ENCODE results near the gene CINP.
"Not testable (repeated sequence)": the region's sequence is repeated elsewhere in the genome, so short reads cannot be mapped to it uniquely, and the experiment has no call there.

The CINP gene

DNA sequence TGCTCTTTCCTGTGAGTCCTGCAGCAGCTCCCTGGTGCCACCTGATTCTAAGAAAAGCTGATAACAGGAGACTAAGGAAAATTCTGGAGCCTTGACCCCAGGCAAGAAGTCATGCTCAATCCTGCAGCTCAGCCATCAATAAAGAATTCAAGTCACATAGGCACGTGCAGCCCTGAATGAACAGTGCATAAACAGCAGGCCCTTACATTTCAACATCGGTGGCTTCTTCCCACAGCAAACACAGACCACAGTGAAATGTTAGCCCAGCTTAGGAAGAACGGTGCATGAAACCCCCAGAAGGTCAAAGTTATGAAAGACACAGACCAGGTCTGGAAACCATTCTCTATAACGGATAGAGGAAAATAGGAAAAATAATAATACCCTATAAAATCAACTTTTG, 10.5 kb downstream of the CINP start:
- no peak for DNase-seq

DNA sequence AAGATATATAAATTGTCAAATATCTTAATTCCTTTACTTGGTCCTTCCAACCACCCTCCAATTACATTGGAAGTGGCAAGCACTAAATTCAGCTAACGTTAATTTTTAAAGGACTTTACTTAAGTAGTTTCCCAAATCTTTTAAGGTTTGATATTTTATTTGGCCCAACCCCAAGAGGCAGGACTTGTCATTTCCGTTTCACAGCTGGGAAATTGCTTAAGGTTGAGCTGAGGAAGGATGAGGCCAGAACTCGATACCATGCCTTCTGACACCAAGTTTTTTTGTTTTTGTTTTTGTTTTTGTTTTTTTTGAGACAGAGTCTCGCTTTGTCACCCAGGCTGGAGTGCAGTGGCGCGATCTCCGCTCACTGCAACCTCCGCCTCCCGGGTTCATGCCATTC, 11.1 kb downstream of the CINP start:
- not testable (repeated sequence) for DNase-seq

DNA sequence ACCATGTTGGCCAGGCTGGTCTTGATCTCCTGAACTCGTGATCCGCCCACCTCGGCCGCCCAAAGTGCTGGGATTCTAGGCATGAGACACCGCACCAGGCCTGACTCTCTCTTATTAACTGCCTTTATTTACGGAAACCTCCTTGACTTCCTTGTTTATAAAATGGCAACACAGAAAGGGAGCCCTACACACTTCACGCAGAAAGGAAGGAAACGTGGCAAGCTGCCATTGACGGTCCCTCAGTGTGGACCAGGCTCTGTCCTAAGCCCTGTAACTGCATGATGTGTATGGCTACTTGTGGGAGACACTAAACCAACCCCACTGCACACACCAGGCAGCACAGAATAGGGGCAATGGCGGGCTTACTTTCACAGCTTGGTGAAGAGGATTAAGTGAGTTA, 11.7 kb downstream of the CINP start:
- DNase-seq, result no peak

DNA sequence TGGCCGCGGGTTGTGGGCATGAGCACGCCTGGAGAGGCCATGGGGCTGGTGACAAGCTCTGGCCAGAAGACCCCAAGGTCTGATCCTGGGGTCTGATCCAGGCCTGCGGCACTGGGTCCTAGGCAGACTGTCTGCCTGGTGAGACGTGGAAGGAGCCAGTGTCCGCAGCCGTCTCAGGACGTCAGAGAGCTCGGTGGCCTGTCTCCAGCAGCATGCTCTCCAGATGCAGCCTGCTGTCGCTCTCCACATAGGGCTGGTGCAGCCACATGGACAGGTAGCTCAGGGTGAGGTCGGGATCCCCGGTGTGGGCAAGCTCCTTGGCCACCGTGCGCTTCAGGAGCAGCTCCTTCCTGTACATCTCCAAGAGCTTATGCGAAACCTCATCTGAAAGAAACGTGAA, 14.3 kb downstream of the CINP start:
- no peak for DNase-seq

DNA sequence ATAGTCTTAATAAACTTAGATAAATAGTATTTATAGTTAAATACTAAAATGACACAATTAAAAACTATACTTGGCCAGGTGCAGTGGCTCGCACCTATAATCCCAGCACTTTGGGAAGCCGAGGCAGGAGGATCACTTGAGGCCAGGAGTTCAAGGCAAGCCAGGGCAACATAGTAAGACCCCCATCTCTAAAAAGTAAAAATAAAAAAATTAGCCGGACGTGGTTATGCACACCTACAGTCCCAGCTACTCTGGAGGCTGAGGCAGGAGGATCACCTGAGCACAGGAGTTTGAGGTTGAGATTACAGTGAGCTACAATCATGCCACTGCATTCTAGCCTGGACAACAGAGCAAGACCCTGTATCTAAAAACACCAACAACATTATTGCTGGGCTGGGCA, 16.0 kb downstream of the CINP start:
- no peak for DNase-seq

DNA sequence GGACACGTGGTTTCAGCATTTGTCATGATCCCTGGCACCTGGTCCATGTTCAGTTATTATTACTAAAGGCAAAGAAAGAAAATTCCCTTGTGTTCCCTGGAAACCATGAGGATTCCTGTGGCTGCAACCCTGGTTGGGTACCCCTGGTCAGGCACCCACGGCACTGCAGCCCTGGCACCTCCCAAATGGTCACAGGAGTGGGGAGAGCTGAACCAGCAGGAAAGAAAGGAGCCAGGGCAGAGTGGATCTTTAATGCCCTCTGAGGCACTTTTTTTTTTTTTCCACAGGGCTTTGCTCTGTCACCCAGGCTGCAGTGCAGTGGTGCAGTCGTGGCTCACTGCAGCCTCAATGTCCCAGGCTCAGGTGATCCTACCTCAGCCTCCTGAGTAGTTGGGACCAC, 17.5 kb downstream of the CINP start:
- DNase-seq, result no peak

DNA sequence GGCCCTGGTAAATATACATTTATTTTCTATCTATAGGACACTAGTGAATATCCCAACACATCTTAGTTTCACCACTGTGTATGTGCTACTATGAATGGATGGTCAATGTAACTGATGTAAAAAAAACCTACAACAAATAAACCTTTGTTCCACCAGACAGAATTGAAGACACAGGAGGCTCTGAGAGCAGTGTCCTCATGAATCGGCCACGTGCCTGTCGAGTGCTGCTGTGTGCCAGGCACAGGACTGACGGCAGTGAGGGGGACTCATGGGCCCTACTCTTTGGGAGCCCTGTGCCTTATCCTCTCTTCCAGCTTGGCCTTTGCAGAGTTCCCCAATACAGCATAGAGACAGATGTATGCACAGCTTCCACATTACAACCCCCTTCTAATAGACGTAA, 18.2 kb downstream of the CINP start:
- DNase-seq, result no peak

DNA sequence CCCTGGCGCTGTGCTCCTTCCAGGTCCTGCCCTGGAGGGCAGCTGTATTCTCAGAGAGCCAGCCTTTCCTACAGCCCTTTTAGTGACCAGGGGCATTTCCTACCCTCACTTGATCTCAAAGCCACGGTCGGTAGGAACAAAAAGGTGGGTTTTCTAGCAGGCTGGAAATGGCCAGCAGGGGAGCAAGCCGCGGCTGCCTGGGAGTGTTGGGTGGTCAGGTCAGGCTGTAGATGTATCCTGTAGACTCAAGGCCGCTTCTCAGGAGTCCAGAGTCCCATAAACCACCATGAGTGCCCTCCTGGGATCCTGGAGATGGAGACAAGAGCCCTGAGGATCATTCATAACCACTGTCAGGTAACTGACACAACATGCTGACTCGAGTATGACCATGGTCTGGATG, 18.6 kb downstream of the CINP start:
- no peak for DNase-seq

DNA sequence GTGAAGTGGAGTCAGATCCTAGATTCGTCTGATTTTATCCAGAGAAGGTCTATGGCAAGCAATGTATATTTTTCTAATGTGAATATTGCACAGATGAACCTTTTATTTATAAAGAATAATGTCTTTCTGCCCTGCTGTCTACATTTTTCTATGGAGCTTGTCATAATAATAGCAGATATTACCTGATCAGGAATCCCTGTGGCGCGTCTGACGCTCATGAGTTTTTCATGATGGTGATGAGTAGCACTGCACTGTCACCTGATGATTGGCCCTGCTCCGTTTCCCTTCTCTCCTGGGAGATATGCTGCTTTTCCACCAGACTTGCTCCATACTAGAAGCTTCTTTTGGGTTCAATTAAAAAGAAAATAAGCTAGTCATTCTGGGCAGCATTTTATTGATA, 20.5 kb downstream of the CINP start:
- no peak for DNase-seq

DNA sequence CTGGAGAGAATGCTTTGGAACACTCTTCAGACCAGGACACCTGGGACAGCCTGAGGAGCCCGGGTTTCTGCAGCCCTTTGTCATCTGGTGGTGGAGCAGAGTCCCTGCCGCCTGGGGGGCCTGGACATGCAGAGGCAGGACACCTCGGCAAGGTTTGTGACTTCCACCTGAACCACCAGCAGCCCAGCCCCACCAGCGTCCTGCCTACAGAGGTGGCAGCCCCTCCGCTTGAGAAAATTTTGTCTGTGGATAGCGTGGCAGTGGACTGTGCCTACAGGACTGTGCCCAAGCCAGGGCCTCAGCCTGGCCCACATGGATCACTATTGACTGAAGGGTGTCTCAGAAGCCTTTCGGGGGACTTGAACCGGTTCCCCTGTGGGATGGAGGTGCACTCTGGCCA, 21.1 kb downstream of the CINP start:
- DNase-seq, result no peak

DNA sequence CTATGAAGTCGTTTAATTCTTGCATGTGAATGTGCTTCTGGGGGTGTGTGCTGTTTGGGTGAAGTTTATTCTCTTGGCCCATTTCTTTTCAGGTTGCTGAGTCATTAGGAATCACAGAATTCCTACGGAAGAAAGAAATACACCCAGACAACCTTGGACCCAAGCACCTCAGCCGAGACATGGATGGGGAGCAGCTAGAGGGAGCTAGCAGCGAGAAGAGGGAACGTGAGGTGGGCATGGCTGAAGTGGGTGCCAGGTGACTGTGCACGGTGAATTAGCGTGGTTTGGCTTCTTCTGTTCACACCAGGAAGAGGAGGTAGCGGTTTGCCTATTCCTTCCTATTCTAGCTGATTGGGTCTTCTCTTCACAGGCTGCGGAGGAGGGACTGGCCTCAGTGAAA, 24.0 kb downstream of the CINP start:
- DNase-seq, result no peak

DNA sequence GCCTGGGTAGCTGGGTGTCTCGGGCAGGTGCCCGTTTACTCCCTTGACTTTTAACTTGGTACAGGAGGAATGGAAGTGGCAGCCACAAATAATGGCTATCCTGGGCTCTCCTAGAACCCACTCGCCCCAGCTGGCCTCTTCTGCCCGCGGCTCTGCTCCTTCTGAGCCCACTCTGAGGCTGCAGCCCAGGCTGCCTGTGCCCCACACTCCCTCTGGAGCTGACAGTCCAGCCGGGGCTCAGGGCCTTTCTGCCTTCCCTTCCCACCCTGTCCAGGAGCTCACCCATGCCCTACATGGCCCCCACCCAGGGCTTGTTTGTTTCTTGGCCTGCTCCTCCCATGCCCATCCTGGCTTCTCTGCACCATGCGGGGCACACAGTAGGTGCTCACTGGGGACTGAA, 27.5 kb downstream of the CINP start:
- DNase-seq, result no peak

DNA sequence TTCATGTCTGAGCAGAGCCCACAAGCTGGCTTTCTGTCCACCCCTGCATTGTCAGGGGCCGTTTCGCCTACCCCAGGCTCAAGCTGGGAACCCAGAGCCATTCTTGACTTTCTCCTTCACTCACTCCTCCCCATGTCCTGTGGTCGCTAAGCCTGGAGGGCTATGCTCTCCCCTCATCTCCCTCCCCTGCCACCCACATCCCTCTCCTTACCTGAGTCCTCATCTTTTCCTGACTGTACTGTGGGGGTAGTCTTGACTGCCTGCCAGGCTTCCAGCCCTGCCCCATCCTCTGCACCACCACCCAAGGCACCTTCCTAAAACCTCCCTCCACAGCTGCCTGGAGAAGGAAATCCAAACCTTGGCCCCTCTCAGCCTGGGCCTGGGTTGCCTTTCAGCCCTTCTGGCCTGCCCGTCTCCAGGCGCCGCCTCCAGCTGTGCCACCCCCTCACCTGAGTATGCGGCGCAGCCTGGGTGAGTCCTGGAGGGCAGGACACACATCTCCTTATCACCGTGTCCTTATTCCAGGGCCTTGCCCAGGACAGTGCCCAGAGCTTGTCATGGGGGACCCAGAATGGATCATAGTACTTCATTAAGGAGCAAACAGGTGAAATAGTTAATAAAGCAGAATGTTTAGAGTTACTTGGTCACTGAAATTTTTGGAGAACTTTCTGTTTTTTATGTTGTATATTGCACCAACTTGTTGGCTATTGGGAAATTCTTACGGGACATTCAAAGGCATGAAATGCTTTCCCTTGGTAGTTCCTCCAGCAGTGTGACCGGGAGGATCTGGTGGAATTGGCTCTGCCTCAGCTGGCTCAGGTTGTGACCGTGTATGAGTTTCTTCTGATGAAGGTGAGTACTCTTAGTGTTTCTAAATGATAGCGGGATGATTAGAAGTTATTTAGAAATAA, 28.6 kb downstream of the CINP start:
- DNase-seq, result no peak

DNA sequence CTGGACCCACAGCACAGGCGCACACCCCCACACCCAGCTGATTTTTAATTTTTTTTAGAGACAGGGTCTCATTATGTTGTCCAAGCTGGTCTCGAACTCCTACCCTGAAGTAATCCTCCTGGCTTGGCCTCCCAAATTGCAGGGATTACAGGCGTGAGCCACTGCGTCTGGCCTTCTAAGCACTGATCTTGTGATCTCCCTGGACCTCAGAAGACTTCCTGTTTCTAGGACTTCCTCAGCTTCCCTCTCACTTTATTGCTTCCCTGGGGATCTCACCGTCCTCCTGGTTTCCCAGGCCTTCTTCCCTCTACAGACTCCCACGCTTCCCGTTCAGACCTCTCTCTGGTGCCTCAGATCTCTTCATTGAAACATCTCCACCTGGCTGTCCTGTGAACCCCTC, 29.3 kb downstream of the CINP start:
- DNase-seq, result no peak

DNA sequence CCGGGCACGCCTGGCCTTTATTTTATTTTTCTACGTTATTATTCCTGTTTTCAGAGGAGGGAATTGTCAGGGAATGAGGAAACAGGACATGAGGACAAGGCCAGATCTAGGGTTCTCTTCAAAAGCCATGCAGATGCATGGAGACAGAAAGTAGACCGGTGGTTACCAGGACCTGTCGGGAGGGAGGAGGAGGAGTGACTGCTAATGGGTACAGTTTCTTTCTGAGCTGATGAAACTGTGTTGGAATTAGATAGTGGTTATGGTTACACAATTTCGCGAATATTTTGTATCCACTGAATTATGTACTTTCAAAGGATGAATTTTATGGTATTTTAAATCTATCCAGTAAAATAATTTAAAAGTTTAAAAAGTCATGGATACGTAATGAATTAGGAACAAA, 31.9 kb downstream of the CINP start:
- no peak for DNase-seq

DNA sequence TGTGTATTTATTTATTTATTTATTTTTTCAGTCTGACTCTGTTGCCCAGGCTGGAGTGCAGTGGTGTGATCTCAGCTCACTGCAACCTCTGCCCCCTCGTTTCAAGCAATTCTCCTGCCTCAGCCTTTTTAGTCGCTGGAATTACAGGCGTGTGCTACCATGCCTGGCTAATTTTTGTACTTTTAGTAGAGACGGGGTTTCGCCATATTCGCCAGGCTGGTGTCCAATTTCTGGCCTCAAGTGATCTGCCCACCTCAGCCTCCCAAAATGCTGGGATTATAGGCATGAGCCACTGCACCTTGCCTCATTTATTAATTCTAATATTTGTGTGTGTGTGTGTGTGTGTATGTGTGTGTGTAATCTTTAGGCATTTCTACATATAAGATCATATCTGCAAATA, 33.3 kb downstream of the CINP start:
- DNase-seq, result not testable (repeated sequence)

DNA sequence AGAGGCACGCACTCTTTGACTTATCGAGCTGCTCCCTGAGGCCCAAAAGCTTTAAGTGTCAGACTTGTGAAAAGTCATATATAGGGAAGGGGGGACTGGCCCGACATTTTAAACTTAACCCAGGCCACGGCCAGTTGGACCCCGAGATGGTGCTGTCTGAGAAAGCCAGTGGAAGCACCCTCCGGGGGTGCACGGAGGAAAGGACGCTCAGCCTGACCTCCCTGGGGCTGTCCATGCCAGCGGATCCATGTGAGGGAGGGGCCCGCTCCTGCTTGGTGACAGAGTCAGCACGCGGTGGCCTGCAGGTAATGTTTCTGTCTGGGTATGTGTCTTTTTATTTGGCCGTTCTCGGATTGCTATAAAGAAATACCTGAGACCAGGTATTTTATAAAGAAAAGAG, 36.1 kb downstream of the CINP start:
- DNase-seq, result no peak

DNA sequence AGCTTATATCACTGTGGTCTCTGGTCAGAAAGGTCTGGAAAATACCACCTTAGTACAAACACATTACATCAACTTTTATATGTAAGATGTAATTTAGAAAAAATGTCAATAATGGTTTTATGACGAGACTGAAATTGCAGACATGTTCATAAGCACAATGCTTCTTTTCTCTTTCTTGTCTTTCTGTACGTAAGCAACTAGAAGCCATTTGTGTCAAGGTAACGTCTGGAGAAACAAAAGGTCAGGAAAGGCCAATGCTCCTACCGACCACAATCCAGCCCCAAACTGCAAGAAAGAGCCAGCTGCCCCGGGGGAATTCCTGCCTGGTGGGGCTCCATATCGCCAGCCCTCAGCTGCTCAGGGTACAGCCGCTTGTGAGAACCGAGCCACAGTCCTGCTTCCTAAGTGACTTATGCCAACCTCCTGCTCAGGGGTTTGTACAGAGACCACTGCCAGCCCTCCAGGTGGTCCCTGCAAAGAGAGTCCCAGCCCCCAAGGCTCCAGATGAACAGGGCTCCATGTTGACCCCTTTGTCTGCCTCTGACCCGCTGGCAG, 36.8 kb downstream of the CINP start:
- DNase-seq, result no peak

DNA sequence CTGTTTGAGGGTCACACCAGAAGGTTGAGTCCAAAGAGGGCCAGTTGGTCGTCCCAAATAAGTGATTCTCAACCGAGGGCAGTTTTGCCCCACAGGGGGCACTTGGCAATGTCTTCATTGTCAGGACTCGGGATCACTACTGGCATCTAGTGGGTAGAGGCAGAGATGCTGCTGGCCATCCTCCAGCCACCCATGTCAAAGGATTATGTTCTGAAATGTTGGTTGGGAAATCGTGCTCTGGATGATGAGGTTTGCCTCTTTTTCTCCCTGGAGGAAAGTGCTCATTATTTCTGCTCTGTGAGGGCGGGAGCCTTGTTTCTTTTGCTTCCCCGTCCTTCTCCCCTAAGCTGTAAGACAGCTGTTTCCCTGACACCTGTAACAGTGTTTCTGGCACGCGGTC, 39.6 kb downstream of the CINP start:
- DNase-seq, result peak; percentile 14

DNA sequence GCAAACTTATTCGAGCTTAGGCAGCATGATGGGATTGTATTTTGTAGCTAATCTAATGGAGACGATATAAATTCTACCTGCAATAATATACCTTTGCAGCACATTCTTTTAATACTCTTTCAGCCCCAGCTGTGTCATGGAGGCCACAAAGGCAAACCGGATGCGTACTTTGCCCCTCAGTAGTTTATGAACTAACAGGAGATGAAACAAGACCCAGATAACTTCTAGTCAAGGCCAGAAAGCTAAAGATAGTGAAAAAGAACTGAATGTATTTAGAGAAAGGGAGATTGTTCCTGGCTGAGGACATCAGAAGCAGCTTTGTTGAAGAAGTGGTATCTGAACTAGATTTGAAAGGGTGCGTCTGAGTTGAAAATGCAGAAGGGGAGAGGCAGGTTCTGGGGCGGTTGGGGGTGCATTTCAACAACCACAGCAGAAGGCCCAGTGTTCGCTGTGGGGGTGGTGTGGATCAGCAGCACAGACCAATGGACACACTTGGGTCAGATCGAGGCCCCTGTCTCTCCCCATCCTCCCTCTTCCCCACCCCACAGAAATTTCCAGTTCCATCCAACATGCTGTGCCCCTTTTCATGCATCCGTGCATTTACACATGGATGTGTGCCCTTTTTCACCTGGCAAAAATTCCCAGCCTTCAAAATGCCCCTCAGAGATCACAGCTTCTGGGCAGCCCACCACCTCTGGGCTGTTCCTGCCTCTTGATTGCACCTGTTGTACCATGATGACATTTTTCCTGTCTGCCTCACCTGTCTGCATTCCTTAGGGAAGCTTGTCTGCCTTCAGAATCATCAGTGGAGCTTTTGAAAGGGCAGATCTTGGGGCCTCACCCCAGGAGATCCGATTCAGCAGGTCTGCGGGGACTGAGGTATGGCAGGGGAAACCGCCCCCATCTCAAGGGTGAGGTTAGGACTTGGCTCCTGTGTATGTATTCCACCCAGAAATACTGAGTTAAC, 41.0 kb downstream of the CINP start:
- DNase-seq, result no peak

DNA sequence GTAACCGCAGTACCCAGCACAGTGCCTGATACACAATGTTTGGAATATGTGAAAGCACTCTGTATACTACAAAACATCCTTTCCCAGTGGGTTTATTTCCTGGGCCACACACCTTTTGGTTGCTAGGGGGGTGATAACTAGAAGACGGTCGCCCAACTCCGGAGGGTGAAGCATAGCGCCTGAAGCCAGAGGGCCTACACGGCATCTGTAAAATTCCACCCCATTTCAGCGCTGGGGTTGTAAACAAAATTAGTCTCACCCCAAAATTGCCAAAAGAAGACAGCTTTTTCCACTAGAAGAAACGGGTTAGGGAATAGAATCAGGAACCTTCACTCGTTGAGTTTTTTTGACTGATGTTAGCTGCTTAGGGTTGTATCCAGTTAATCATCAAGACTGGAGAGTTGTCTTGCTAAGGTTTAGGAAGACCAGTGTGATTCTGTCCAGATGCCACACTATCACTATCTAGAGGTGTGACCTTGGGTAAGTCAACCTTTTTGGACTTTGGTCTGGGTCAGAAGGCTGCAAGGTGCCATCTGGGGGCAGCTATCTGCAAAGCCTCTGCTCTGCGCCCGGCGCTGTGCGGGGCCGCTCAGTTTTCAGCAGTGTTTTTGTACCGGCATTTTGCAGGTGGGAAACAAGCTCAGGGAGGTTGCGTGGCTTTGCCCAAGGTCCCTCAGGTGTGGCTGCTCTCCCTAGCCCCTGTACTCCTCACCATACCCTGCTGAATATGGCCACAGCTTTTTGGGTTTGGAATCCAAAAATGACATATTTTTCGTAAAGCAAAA, 41.8 kb downstream of the CINP start:
- DNase-seq, result no peak

DNA sequence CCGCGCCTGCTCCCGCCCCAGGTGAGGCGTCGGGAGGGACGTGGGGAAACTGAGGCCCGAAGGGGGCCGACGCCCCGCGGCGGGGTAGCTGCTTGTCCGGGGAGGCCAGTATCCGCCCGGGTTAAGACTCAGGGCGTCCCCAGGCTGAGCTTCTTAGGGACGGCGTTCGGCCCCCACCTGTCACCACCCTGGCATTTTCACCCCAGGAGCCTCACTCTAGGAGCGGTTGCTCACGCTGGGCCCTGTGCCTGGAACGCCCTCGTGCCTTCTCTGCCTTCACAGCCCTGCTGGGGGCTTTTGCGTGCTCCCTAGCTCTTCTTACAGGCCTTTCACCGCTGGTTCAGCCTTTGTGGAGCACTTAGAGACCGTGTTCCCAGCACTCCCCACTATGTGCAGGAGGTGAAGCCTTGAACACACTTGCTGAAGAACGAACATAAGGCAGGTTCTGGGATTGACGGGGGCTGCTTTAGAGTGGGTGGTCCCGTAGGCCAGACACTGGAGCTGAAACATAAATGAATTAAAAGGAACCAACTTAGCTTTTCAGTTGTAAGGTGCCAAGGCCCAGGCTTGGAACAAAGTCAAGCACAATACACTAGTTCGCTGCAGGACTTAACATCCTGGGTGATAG, 42.5 kb downstream of the CINP start:
- DNase-seq, result peak; percentile 11
